Hepatocyte (in vitro differentiated cells): ENCODE data around the gene CDCP1. TPM values are rescaled to one million over a fixed set of nuclear protein-coding genes. Genes with fewer than 3 reads are reported as not detected.

Source experiments
- DNase-seq: peaks from one replicate; pipeline ENCODE4 v3.0.0-alpha.2; 2016; ENCODE audit warnings: low spot score
- H2AFZ ChIP-seq: fragments of 200-600 bp; sonication (generic); 2 replicates; pipeline ENCODE4 v1.6.0; 2016; ENCODE audit warnings: antibody characterized with exemption, mild to moderate bottlenecking
- H3K27ac ChIP-seq: fragments of 200-600 bp; sonication (generic); 2 replicates; pipeline ENCODE4 v1.5.1; 2016; ENCODE audit warnings: mild to moderate bottlenecking
- H3K27me3 ChIP-seq: fragments of 200-600 bp; sonication (generic); 2 replicates; pipeline ENCODE4 v1.6.1; 2016
- H3K36me3 ChIP-seq: fragments of 200-600 bp; sonication (generic); replicated peaks from 2 replicates; pipeline ENCODE4 v1.5.1; 2016; ENCODE audit warnings: low read depth; ENCODE audit not compliant: insufficient read depth
- H3K4me1 ChIP-seq: fragments of 200-600 bp; sonication (generic); 2 replicates; pipeline ENCODE4 v1.5.1; 2016; ENCODE audit warnings: mild to moderate bottlenecking, moderate library complexity; ENCODE audit not compliant: insufficient read depth
- H3K4me2 ChIP-seq: fragments of 200-600 bp; sonication (generic); 2 replicates; pipeline ENCODE4 v1.6.0; 2016
- H3K4me3 ChIP-seq: fragments of 200-600 bp; sonication (generic); 2 replicates; pipeline ENCODE4 v1.5.1; 2016; ENCODE audit warnings: mild to moderate bottlenecking
- H3K79me2 ChIP-seq: fragments of 200-600 bp; sonication (generic); 2 replicates; pipeline ENCODE4 v1.6.0; 2017; ENCODE audit warnings: mild to moderate bottlenecking
- H3K9me2 ChIP-seq: fragments of 200-600 bp; sonication (generic); replicated peaks from 2 replicates; pipeline ENCODE4 v1.6.0; 2017; ENCODE audit warnings: mild to moderate bottlenecking; ENCODE audit not compliant: insufficient read depth
- H3K9me3 ChIP-seq: fragments of 200-600 bp; sonication (generic); 2 replicates; pipeline ENCODE4 v1.5.1; 2016; ENCODE audit warnings: low read depth, mild to moderate bottlenecking
- H4K20me1 ChIP-seq: fragments of 200-600 bp; sonication (generic); 2 replicates; pipeline ENCODE4 v1.6.0; 2016; ENCODE audit warnings: mild to moderate bottlenecking; ENCODE audit not compliant: insufficient read depth, poor library complexity, severe bottlenecking
- EZH2 ChIP-seq: fragments of 200-600 bp; sonication (generic); IDR thresholded peaks from 2 replicates; pipeline ENCODE4 v1.6.1; 2016; ENCODE audit warnings: antibody characterized with exemption, mild to moderate bottlenecking, borderline replicate concordance
- EZH2phosphoT487 ChIP-seq: fragments of 200-600 bp; sonication (generic); IDR thresholded peaks from one replicate; pipeline ENCODE4 v1.6.1; 2018; ENCODE audit warnings: antibody characterized with exemption, mild to moderate bottlenecking, low read depth, moderate library complexity; ENCODE audit not compliant: unreplicated experiment, severe bottlenecking
- WGBS: methylation state at CpG from one replicate; pipeline ENCODE4 v1.1.6; 2016; ENCODE audit warnings: low lambda C conversion rate; ENCODE audit errors: missing lambda C conversion rate; 5-methylcytosine and 5-hydroxymethylcytosine counted together
- polyA plus RNA-seq: library from polyadenylated mRNA; unstranded; fragments of >200 nt; fragmentation: Nextera tagmentation; extraction: Ambion mirVana; gene quantifications from 2 replicates; pipeline ENCODE4 v1.2.1, GENCODE V29; 2016
- total RNA-seq: library from RNA; depleted of rRNA; stranded (reverse); fragments of >200 nt; gene quantifications from 2 replicates; pipeline ENCODE4 v1.2.3, GENCODE V29; 2014
- TF ChIP-seq, protein P1 (sequence below): fragments of 200-600 bp; sonication (generic); IDR thresholded peaks from 2 replicates; pipeline ENCODE4 v1.5.1; 2016; ENCODE audit warnings: antibody characterized with exemption, mild to moderate bottlenecking; ENCODE audit not compliant: poor library complexity

The CDCP1 gene
- total and polyA plus RNA-seq, 2 experiments from 2014 or later = 4.8 to 7.0 TPM

GRCh38 chr3:45043728-45044299, 102.4 kb downstream of the CDCP1 start:
- Histone ChIP-seq H3K27ac (no peak overlapping the region), H3K4me3 (no peak overlapping the region), H3K79me2 (no peaks in the 10 kb centered on the region), H4K20me1 (no peaks in the 10 kb centered on the region), H3K9me2 (no peaks in the 10 kb centered on the region), H2AFZ (no peak overlapping the region), H3K27me3 (no peaks in the 10 kb centered on the region), H3K4me1 (no peaks in the 10 kb centered on the region), H3K9me3 (no peaks in the 10 kb centered on the region), H3K36me3 (no peaks in the 10 kb centered on the region), H3K4me2 (no peak overlapping the region)
- WGBS = 62% methylated on average over 2 of the region's 2 CpGs
- TF ChIP-seq EZH2phosphoT487 (no peak), EZH2 (no peak)
- TF ChIP-seq, protein P1, sequence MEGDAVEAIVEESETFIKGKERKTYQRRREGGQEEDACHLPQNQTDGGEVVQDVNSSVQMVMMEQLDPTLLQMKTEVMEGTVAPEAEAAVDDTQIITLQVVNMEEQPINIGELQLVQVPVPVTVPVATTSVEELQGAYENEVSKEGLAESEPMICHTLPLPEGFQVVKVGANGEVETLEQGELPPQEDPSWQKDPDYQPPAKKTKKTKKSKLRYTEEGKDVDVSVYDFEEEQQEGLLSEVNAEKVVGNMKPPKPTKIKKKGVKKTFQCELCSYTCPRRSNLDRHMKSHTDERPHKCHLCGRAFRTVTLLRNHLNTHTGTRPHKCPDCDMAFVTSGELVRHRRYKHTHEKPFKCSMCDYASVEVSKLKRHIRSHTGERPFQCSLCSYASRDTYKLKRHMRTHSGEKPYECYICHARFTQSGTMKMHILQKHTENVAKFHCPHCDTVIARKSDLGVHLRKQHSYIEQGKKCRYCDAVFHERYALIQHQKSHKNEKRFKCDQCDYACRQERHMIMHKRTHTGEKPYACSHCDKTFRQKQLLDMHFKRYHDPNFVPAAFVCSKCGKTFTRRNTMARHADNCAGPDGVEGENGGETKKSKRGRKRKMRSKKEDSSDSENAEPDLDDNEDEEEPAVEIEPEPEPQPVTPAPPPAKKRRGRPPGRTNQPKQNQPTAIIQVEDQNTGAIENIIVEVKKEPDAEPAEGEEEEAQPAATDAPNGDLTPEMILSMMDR = no peak
- peak; percentile 50 for DNase-seq

GRCh38 chr3:45042162-45042561, 104.0 kb downstream of the CDCP1 start:
- no peak overlapping the region for H3K4me3 ChIP-seq
- no peak overlapping the region for H2AFZ ChIP-seq
- no peak overlapping the region for H3K27ac ChIP-seq
- no peaks in the 10 kb centered on the region for H4K20me1 ChIP-seq
- no peaks in the 10 kb centered on the region for H3K79me2 ChIP-seq
- WGBS = 89% methylated on average over 3 of the region's 3 CpGs
- peaks cover under 1% of the 10 kb centered on the region for H3K27me3 ChIP-seq
- TF ChIP-seq EZH2 (no peak), EZH2phosphoT487 (no peak)
- TF ChIP-seq, protein P1 = no peak
- no peaks in the 10 kb centered on the region for H3K9me2 ChIP-seq
- no peak overlapping the region for H3K4me2 ChIP-seq
- no peaks in the 10 kb centered on the region for H3K9me3 ChIP-seq
- no peaks in the 10 kb centered on the region for H3K36me3 ChIP-seq
- DNase-seq = no peak
- no peaks in the 10 kb centered on the region for H3K4me1 ChIP-seq

- no peaks in the 10 kb centered on the region for H3K79me2 ChIP-seq
- H2AFZ ChIP-seq = no peak overlapping the region
- H3K27me3 ChIP-seq = peaks cover 6% of the 10 kb centered on the region
- H3K4me1 ChIP-seq = peaks cover under 1% of the 10 kb centered on the region
- WGBS = 89% methylated on average over 2 of the region's 2 CpGs
- DNase-seq = no peak
- TF ChIP-seq, protein P1 = no peak
- TF ChIP-seq EZH2 = no peak
- TF ChIP-seq EZH2phosphoT487 = no peak
- no peak overlapping the region for H3K4me3 ChIP-seq
- H3K36me3 ChIP-seq = no peaks in the 10 kb centered on the region
- H4K20me1 ChIP-seq = no peaks in the 10 kb centered on the region
- H3K27ac ChIP-seq = no peak overlapping the region
- no peaks in the 10 kb centered on the region for H3K9me3 ChIP-seq
- no peaks in the 10 kb centered on the region for H3K9me2 ChIP-seq
- no peak overlapping the region for H3K4me2 ChIP-seq
Measured at GRCh38 chr3:45041666-45042065, 104.5 kb downstream of the CDCP1 start.
